OCI-LY1 (cell line): ENCODE results near the gene IGFBP5.

Experiments used
- H2AFZ ChIP-seq: fragments of 200-600 bp; sonication (generic), shearing (Covaris generic); 2 replicates; pipeline ENCODE4 v1.6.0; 2014; ENCODE audit warnings: antibody characterized with exemption, mild to moderate bottlenecking, low read length
- H3F3A ChIP-seq: fragments of 200-600 bp; sonication (generic), shearing (Covaris generic); 2 replicates; pipeline ENCODE4 v1.6.0; 2014; ENCODE audit warnings: mild to moderate bottlenecking, antibody characterized with exemption, low read length, moderate library complexity; ENCODE audit not compliant: insufficient read depth
- H3K27ac ChIP-seq: fragments of 200-600 bp; sonication (generic); 2 replicates; pipeline ENCODE4 v1.5.1; 2014; ENCODE audit warnings: low read length, mixed run types, mild to moderate bottlenecking, low read depth; ENCODE audit not compliant: poor library complexity, severe bottlenecking
- H3K27me3 ChIP-seq: fragments of 200-600 bp; sonication (generic); 2 replicates; pipeline ENCODE4 v1.6.0; 2014; ENCODE audit warnings: antibody characterized with exemption, mild to moderate bottlenecking, low read length, moderate library complexity; ENCODE audit not compliant: insufficient read depth
- H3K36me3 ChIP-seq: fragments of 200-600 bp; sonication (generic); 2 replicates; pipeline ENCODE4 v1.6.1; 2014; ENCODE audit warnings: mild to moderate bottlenecking, antibody characterized with exemption, low read length, moderate library complexity, mixed read lengths; ENCODE audit not compliant: insufficient read depth
- H3K4me1 ChIP-seq: fragments of 200-600 bp; sonication (generic); 2 replicates; pipeline ENCODE4 v1.5.1; 2014; ENCODE audit warnings: mild to moderate bottlenecking, low read length, moderate library complexity; ENCODE audit not compliant: insufficient read depth, severe bottlenecking
- H3K4me2 ChIP-seq: fragments of 200-600 bp; sonication (generic), shearing (Covaris generic); 2 replicates; pipeline ENCODE4 v1.6.1; 2014; ENCODE audit warnings: low read length
- H3K4me3 ChIP-seq: fragments of 200-600 bp; sonication (generic); 2 replicates; pipeline ENCODE4 v1.5.1; 2014; ENCODE audit warnings: low read length, low read depth, mild to moderate bottlenecking, mixed read lengths; ENCODE audit not compliant: poor library complexity, severe bottlenecking
- H3K79me2 ChIP-seq: fragments of 200-600 bp; shearing (Covaris generic); 2 replicates; pipeline ENCODE4 v1.6.1; 2016; ENCODE audit warnings: mixed run types, low read length, mixed read lengths; ENCODE audit not compliant: insufficient read depth
- H3K9ac ChIP-seq: fragments of 200-600 bp; sonication (generic), shearing (Covaris generic); 2 replicates; pipeline ENCODE4 v1.6.1; 2014; ENCODE audit warnings: mild to moderate bottlenecking, low read length, mixed read lengths
- H3K9me2 ChIP-seq: fragments of 200-600 bp; sonication (generic), shearing (Covaris generic); 2 replicates; pipeline ENCODE4 v1.6.1; 2014; ENCODE audit warnings: low read depth, mild to moderate bottlenecking, low read length, mixed read lengths
- H3K9me3 ChIP-seq: fragments of 200-600 bp; shearing (Covaris generic); 2 replicates; pipeline ENCODE4 v1.6.1; 2014; ENCODE audit warnings: low read length, mixed read lengths
- H4K20me1 ChIP-seq: fragments of 200-600 bp; sonication (generic), shearing (Covaris generic); 2 replicates; pipeline ENCODE4 v1.6.0; 2016; ENCODE audit warnings: mild to moderate bottlenecking, low read length; ENCODE audit not compliant: insufficient read depth
- EZH2 ChIP-seq: fragments of 200-600 bp; sonication (generic), shearing (Covaris generic); IDR thresholded peaks from 2 replicates; pipeline ENCODE4 v1.8.0; 2017; ENCODE audit warnings: borderline replicate concordance, mixed run types, mild to moderate bottlenecking, antibody characterized with exemption, low read length, moderate library complexity, mixed read lengths
- TF ChIP-seq, protein P1 (sequence below): fragments of 200-600 bp; sonication (generic), shearing (Covaris generic); IDR thresholded peaks from 2 replicates; pipeline ENCODE4 v1.5.1; 2017; ENCODE audit warnings: mild to moderate bottlenecking, antibody characterized with exemption, low read length, moderate library complexity, mixed read lengths

Gene IGFBP5

DNA sequence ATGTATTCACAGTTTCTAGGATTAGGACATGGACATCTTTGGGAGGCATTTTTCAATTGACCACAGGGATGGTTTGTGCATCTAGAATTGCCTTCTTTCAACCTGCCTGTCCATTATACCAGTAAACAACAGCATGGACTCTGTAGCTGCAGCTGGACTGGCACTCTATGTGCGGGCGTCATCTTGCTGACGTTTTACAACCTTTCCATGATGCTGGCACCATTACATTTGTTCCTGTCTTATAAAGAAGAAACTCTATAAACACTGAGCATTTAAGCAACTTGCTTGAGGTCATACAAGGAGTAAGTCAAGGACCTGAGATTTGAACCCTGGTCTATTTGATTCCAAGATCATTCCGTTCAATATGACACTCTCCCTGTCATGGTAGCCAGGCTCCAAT is 25.4 kb upstream of the IGFBP5 start:
- TF ChIP-seq, protein P1, sequence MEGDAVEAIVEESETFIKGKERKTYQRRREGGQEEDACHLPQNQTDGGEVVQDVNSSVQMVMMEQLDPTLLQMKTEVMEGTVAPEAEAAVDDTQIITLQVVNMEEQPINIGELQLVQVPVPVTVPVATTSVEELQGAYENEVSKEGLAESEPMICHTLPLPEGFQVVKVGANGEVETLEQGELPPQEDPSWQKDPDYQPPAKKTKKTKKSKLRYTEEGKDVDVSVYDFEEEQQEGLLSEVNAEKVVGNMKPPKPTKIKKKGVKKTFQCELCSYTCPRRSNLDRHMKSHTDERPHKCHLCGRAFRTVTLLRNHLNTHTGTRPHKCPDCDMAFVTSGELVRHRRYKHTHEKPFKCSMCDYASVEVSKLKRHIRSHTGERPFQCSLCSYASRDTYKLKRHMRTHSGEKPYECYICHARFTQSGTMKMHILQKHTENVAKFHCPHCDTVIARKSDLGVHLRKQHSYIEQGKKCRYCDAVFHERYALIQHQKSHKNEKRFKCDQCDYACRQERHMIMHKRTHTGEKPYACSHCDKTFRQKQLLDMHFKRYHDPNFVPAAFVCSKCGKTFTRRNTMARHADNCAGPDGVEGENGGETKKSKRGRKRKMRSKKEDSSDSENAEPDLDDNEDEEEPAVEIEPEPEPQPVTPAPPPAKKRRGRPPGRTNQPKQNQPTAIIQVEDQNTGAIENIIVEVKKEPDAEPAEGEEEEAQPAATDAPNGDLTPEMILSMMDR: no peak
- no peak for TF ChIP-seq EZH2
- H3F3A ChIP-seq: no peaks in the 10 kb centered on the region
- H3K27ac ChIP-seq: no peak overlapping the region
- H3K9me3 ChIP-seq: no peaks in the 10 kb centered on the region
- H3K79me2 ChIP-seq: no peaks in the 10 kb centered on the region
- H2AFZ ChIP-seq: no peak overlapping the region
- no peaks in the 10 kb centered on the region for H3K36me3 ChIP-seq
- no peak overlapping the region for H3K9ac ChIP-seq
- H3K27me3 ChIP-seq: no peaks in the 10 kb centered on the region
- no peak overlapping the region for H3K4me2 ChIP-seq
- H4K20me1 ChIP-seq: no peaks in the 10 kb centered on the region
- H3K4me3 ChIP-seq: no peak overlapping the region
- no peaks in the 10 kb centered on the region for H3K9me2 ChIP-seq
- H3K4me1 ChIP-seq: no peaks in the 10 kb centered on the region

DNA sequence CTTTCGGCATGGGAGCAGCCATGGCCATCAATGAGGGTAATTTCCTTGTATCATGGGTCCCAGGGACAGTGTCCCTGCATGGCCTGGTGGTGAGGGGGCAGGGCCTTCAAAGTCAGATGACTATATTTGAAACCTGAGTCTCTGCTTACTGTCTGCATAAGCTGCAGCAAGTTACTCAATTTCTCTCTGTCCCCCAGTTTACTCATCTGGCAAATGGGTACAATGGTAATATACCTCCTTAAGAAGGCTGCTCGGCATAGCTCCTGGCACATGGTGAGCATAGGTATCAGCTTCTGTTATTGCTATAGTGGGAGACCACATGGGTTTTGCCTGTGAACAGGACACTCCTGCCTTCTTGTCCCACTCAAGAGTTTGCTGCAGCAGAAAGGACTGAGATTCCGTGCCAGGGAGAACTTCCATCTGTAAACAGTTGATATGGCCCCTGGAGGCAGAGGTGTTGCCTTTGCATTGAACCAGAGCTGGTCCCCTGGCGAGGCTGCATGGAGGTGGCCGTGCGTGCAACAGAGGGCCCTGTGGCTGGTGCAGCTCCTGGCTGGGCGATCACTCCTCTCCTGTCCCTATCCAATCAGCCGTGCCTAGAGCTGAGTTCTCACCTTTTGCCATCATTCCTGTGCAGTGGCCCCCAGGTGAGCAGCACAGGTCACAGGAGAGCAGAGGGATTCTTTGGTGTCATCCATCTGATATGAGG is 22.7 kb upstream of the IGFBP5 start:
- no peak overlapping the region for H3K4me3 ChIP-seq
- no peaks in the 10 kb centered on the region for H3K4me1 ChIP-seq
- H3K9me3 ChIP-seq: no peaks in the 10 kb centered on the region
- no peaks in the 10 kb centered on the region for H3K9me2 ChIP-seq
- no peaks in the 10 kb centered on the region for H3K36me3 ChIP-seq
- H4K20me1 ChIP-seq: no peaks in the 10 kb centered on the region
- H3K4me2 ChIP-seq: no peak overlapping the region
- no peaks in the 10 kb centered on the region for H3F3A ChIP-seq
- no peaks in the 10 kb centered on the region for H3K79me2 ChIP-seq
- H3K27ac ChIP-seq: no peak overlapping the region
- 0 out of 2 replicates have a peak, but pooled peaks cover 3% of the 10 kb centered on the region for H3K27me3 ChIP-seq
- no peak overlapping the region for H2AFZ ChIP-seq
- H3K9ac ChIP-seq: no peak overlapping the region
- TF ChIP-seq, protein P1: no peak
- TF ChIP-seq EZH2: no peak

DNA sequence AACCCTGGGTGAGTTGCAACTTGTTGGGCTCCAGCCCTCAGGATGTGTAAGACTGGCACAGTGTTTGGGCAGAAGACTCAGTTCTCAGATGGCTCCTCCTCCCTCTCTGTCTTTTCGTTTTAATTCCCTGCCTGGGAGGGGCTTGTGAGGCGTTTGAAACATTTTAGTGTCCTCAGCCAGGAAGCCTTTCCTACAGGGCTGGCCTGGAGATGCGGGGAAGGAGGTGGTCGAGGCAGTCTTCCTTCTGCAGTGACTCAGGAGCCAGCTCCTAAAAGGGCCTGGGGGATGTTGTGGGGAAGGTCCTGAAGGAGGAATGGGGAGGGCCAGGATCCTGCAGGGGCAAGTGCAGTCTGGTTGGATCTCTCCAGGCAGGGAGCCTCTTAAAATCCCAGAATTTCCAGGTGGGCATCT is 22.1 kb upstream of the IGFBP5 start:
- H2AFZ ChIP-seq: no peak overlapping the region
- H3K9ac ChIP-seq: no peak overlapping the region
- no peak overlapping the region for H3K27ac ChIP-seq
- H3K36me3 ChIP-seq: no peaks in the 10 kb centered on the region
- H3K27me3 ChIP-seq: 0 out of 2 replicates have a peak, but pooled peaks cover 3% of the 10 kb centered on the region
- H3K79me2 ChIP-seq: no peaks in the 10 kb centered on the region
- no peaks in the 10 kb centered on the region for H3K4me1 ChIP-seq
- H3K9me3 ChIP-seq: no peaks in the 10 kb centered on the region
- no peak overlapping the region for H3K4me2 ChIP-seq
- H3F3A ChIP-seq: no peaks in the 10 kb centered on the region
- H3K9me2 ChIP-seq: no peaks in the 10 kb centered on the region
- no peak overlapping the region for H3K4me3 ChIP-seq
- TF ChIP-seq, protein P1: no peak
- TF ChIP-seq EZH2: no peak
- H4K20me1 ChIP-seq: no peaks in the 10 kb centered on the region
